GM04504 (cell line): ENCODE measurements around the gene BLTP1.
"Not testable (repeated sequence)": the region's sequence is repeated elsewhere in the genome, so short reads cannot be mapped to it uniquely, and the experiment has no call there.

Experiments used
- DNase-seq: peaks from one replicate; pipeline ENCODE4 v3.0.0-alpha.2; 2012; ENCODE audit warnings: low read depth

Gene BLTP1

DNA sequence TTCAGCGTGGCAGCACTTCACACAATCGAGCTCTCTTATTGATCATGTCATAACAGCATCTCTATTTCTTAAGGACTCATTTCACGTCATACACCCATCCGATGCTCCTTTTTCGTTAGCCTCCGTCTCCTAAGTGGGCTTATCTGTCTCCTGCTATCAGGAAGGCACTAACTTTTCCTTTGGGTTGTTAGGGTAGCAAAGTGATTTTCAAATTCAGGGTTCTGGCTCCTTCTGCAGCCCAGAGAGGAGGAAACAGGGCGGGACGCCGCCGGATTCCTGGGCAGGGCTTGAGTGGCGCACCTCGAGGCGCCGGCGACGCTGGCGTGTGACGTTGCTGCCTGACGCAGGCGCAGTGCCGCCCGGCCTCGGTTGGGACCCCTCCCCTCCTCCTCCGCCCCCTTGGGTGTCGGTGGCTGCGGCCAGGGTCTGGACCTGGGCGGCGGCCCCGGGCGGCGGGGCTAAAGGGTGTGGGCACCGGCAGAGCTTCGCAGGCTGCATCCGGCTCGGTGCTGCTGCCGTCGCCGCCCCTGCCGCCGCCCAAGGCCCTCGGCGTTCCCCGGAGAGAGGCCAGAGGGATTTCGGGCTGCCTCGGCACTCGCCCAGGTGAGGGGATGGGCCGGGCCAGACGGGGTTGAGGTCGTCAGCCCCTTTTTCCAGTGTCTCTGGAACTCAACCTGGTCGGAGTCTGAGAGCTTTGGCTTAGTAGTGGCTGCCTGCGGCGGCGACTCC lies at the start of gene BLTP1:
TSS of gene BLTP1 (plus strand) at position 350 of the 729 bp plus-strand sequence. CDS start 18,317 bp downstream, outside the sequence.
- DNase-seq: peak; percentile 52

GRCh38 chr4:122104184-122104583 lies 47.9 kb upstream of the BLTP1 start:
- DNase-seq: no peak

DNA sequence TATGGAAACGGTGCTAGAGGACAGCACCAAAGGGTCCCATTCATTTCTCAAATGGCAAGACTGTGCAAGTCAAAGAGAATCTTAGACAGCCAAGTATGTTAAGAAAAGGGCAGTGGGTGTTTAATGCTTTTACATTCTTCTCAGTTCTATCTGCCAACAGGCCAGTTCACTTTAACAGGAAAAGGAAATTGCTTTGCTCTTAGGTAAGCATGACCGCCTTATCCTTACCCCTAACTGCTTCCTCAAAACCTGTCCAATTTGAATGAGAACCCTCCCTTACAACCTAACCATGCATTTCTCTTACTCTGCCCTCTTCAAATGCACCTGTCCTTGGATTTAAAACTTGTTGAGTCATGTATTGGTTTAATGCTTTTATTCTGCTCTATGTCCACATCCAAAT lies 44.5 kb upstream of the BLTP1 start:
- DNase-seq: no peak

- not testable (repeated sequence) for DNase-seq
Measured at GRCh38 chr4:122110304-122110703, 41.8 kb upstream of the BLTP1 start.

GRCh38 chr4:122117743-122118142 lies 34.4 kb upstream of the BLTP1 start:
- peak; percentile 28 for DNase-seq

GRCh38 chr4:122118243-122118642 lies 33.9 kb upstream of the BLTP1 start:
- no peak for DNase-seq

GRCh38 chr4:122119739-122120138 lies 32.4 kb upstream of the BLTP1 start:
- DNase-seq: no peak

DNA sequence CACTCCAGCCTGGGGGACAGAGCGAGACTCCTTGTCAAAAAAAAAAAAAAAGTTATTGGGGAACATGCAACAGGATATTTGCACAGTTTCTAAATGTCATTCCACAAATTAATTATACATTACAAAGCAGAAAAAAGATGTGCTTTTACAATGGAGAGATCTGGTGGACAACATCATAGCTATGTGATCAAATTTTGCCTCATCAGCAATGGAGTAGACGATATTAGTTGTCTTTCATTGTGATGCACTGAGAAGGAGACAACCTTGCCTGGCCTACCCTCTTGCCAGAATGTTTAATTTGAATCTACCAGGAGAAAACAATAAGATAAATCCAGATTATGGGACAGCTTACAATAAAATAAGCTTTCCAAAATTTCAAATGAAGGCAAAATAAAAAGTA lies 30.5 kb upstream of the BLTP1 start:
- no peak for DNase-seq

DNA sequence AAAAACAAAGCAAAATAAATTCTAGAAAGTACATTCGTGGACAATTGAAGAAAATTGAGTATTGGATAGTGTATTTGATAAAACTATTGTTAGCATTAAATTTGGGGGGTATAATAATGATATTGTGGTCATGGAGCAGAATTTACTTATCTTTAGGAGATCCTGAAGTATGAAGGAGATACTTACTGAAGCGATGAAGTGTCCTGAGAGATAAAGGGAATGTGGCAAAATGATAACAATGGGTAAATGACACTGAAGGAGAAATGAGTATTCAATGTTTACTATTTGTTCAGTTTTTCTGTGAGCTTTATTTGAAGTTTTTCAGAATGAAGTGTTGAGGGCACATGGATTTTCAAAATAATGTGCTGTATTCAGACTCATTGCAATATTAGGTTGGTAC lies 30.0 kb upstream of the BLTP1 start:
- no peak for DNase-seq

DNA sequence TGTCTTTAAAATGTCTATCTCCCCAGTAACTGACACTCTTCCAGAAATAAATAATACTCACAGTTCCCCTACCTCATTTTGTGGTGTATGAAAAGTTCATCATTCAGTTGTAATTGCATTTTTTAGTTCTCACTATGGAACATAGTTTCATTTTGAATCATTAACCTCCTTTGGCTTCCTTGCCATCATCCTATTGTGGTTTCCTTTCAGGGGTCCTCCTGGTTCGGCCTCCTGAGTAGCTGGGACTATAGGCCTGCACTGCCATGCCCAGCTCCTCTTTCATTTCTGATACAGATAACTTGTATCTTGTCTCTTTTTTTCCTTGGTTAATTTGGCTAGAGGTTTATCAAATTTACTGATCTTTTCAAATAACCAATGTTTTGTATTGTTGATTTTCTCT lies 23.1 kb upstream of the BLTP1 start:
- no peak for DNase-seq

- no peak for DNase-seq
Measured at GRCh38 chr4:122131562-122132157, 20.5 kb upstream of the BLTP1 start.

DNA sequence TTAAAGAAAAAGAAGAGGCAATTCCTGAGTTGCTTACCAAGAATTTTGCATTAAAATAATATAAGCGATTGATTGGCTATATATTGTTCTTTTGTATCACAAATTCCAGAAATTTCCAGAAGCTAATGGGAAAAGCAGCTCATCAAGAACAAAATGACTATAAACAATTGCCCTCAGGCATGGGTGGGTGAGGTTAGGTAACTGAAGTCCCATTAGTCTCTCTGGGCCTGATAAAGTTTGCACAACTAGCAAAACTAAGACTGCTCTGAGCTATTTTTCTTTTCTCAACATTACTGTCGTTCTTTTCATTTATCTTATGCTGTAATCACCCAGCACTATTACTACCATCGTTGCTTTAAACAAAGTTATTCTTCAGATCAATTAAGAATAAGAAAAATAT lies 19.2 kb upstream of the BLTP1 start:
- no peak for DNase-seq

DNA sequence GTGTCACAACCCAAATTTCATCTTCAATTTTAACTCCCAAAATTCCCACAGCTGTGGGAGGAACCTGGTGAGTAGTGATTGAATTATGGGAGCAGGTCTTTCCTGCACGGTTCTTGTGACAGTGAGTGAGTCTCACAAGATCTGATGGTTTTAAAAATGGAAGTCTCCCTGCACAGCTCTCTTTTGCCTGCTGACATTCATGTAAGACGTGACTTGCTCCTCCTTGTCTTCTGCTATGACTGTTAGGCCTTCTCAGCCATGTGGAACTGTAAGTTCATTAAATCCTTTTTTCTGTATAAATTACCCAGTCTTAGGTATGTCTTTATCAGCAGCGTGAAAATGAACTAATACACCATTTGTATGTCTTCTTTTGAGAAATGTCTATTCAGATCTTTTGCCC lies 13.0 kb upstream of the BLTP1 start:
- no peak for DNase-seq

- no peak for DNase-seq
Measured at GRCh38 chr4:122140834-122141233, 11.3 kb upstream of the BLTP1 start.

GRCh38 chr4:122142687-122143086 lies 9.4 kb upstream of the BLTP1 start:
- DNase-seq: no peak

- DNase-seq: no peak
Measured at GRCh38 chr4:122146652-122147051, 5.5 kb upstream of the BLTP1 start.

GRCh38 chr4:122150931-122151330 lies 1.2 kb upstream of the BLTP1 start:
- no peak for DNase-seq

DNA sequence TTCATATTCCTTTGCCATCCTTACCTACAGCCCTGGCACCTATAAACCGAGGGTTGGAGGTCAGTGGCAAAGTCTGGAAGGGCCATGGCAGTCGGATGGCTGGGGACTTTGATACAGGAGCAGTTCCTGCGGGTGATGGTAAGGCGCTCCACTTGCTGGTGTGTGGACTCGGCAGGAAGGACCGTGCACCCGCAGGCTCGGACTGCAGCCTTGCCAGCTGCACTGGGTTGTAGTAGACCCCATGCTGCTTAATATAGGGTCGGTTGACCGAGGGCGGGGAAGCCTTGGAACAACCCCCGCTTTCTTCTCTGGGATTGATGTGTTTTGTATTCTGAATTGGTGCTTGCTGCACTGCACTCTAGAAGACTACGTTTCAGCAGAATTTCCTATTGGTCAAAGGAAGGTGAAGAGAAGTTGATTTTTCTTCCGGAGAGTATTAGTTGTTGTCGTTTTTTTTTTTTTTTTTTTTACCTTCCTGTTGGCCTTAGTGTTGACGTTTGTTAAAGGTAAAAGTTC lies 638 bp downstream of the BLTP1 start:
- no peak for DNase-seq

GRCh38 chr4:122156819-122157218 lies 4.7 kb downstream of the BLTP1 start:
- DNase-seq: no peak

GRCh38 chr4:122163301-122163700 lies 11.2 kb downstream of the BLTP1 start:
- no peak for DNase-seq

GRCh38 chr4:122163767-122164166 lies 11.6 kb downstream of the BLTP1 start:
- no peak for DNase-seq

DNA sequence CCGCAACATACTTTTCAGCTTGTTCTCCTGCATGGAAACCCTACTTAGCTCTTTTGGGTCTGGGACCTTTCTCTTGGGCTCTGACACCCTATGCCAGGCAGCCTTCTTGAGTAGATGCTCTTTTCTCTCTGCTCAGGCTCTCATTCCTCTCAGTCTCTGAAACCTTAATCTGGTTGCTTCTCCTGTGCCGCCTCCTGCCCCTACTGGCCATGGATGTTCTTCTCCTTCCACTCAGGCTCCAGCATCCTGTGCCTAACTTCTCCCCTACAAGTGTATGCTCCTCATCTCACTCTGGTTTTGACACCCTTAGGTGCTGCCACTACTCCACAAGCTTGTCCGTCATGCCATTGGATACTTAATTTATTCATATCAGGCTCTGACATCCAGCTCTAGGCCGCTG lies 15.2 kb downstream of the BLTP1 start:
- DNase-seq: no peak

DNA sequence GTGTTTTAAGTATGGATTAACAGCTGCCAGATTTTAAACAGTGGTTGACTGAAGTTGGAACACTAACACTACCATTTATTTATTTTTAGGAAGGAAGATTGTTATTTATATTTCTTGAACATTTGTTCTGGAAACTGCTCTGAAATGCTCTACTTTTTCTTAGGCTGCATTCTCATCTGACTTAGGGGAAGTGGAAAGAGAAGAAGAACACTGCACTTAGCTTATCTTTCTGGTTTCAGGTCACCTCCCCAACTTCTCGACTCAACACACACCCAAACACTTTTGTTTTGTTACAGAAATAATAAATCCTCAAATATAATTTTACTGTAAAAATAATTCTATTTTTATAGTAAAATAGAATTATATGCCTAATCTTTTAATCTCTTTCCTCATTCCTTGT lies 18.6 kb downstream of the BLTP1 start:
- no peak for DNase-seq

DNA sequence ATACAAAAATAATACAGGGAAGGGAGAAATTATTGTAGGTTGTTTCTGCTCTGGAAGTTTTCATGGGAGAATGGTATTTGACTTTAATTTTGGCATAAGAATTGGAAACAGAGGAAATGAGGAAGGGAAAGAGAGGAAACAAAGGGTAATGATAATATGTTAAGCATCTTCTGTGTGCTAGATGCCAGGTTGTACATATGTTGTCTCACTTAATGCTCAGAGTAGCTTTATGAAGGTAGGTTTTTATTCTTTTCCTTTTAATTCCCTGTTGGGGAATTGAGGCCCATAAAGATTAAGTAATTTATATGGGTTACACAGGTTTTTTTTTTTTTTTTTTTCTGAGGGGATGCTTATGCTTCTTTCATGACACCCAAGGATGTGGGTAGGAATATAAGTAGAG lies 19.2 kb downstream of the BLTP1 start:
- DNase-seq: no peak
